IMR-90 (cell line): ENCODE results near the gene EXD1. TPM values are rescaled to one million over a fixed set of nuclear protein-coding genes. Genes with fewer than 3 reads are reported as not detected.

Source experiments
- polyA plus RNA-seq, 3 experiments: library from polyadenylated mRNA; depleted of rRNA; stranded (reverse); fragments of >200 nt; gene quantifications; 2 replicates each; pipeline ENCODE4 v1.2.3, GENCODE V29; 2012; ENCODE audit warnings: low replicate concordance in 1 of 3
- total RNA-seq: library from RNA; depleted of rRNA; stranded (reverse); fragments of >200 nt; gene quantifications from 2 replicates; pipeline ENCODE4 v1.2.3, GENCODE V29; 2012; rRNA removed

EXD1 gene
- total and polyA plus RNA-seq, 2 of the 4 experiments (the other 2 are of a cell fraction), result not detected

Other genes with a start within 250 kb of the EXD1 start
- 13.3 and 15.6 TPM in 2 replicates for gene INO80, start 114.5 kb downstream of the EXD1 start, total RNA-seq
- 6.0 and 7.1 TPM in 2 replicates for gene INO80, start 114.5 kb downstream of the EXD1 start, polyA plus RNA-seq (2012; rRNA removed)
- 94.2 and 96.1 TPM in 2 replicates for gene CHP1, start 511 bp upstream of the EXD1 start, total RNA-seq
- gene CHP1, start 511 bp upstream of the EXD1 start, polyA plus RNA-seq (2012; rRNA removed), result 34.0 and 39.2 TPM in 2 replicates
- 4.1 and 7.5 TPM in 2 replicates for gene OIP5, start 101.8 kb upstream of the EXD1 start, total RNA-seq
- 5.4 and 5.5 TPM in 2 replicates for gene OIP5, start 101.8 kb upstream of the EXD1 start, polyA plus RNA-seq (2012; rRNA removed)
- gene NUSAP1, start 102.1 kb upstream of the EXD1 start, total RNA-seq, result 92.5 and 123 TPM in 2 replicates
- gene NUSAP1, start 102.1 kb upstream of the EXD1 start, polyA plus RNA-seq (2012; rRNA removed), result 59.2 and 61.7 TPM in 2 replicates
- 16.8 and 28.3 TPM in 2 replicates for gene NDUFAF1, start 171.7 kb upstream of the EXD1 start, total RNA-seq
- 13.4 and 14.6 TPM in 2 replicates for gene NDUFAF1, start 171.7 kb upstream of the EXD1 start, polyA plus RNA-seq (2012; rRNA removed)
- 15.1 and 17.8 TPM in 2 replicates for gene RTF1, start 186.3 kb upstream of the EXD1 start, total RNA-seq
- gene RTF1, start 186.3 kb upstream of the EXD1 start, polyA plus RNA-seq (2012; rRNA removed), result 21.7 and 24.3 TPM in 2 replicates